Head of caudate nucleus (tissue), 42 donors: ENCODE results near the gene EHMT2.

Experiments
- DNase-seq, 42 donors: peaks; one replicate each; pipeline versions ENCODE4 v3.0.0 to v3.0.0-alpha.2; 2020 to 2021; ENCODE audit warnings: mixed read lengths in 7 of 42
- intact Hi-C: fragments of 100-400 bp; cut with DNase I; formaldehyde crosslinking; loops from one replicate; pipeline ENCODE4 v1.15.0; 2022

EHMT2 gene

GRCh38 chr6:31831350-31832215, 65.9 kb downstream of the EHMT2 start:
- intact Hi-C loops = loop anchor here (2.0 kb wide), 1 partner anchor 151 kb away; the partner anchor contains the start of gene LY6G5C
- peak in 1 of 42 donors; percentile 53 for DNase-seq

DNA sequence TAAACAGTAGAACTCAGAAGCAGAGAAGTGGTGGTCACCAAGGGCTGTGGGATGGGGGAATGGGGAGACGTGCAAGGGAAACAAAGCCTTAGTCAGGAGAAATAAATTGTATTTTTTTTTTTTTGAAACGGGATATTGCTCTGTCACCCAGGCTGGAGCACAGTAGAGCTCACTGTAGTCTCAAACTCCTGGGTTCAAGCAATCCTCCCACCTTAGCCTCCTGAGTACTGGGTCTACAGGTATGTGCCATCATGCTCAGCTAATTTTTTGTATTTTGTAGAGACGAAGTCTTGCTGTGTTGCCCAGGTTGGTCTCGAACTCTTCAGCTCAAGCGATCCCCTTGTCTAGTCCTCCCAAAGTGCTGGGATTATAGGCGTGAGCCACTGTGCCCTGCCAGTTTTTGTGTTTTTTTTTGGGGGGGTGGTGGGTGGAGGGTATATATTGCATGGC, 66.6 kb downstream of the EHMT2 start:
- DNase-seq = no peak
- intact Hi-C loops = loop anchor here (2.0 kb wide), 1 partner anchor 150 kb away; the partner anchor contains the start of gene LY6G5C
